Type B pancreatic cell (in vitro differentiated cells): ENCODE data around the gene EYA3. TPM values are rescaled to one million over a fixed set of nuclear protein-coding genes. Genes with fewer than 3 reads are reported as not detected.

ENCODE experiments used
- DNase-seq: peaks from one replicate; pipeline ENCODE4 v3.0.0; 2021; ENCODE audit warnings: mixed read lengths; ENCODE audit not compliant: unreplicated experiment; ENCODE audit errors: extremely low spot score
- H3K27ac Mint-ChIP-seq: 2 replicates; pipeline ENCODE4 v1.8.0; 2021; ENCODE audit warnings: mild to moderate bottlenecking, mixed read lengths
- H3K27me3 Mint-ChIP-seq: 2 replicates; pipeline ENCODE4 v1.8.0; 2021; ENCODE audit warnings: mixed read lengths
- H3K36me3 Mint-ChIP-seq: 2 replicates; pipeline ENCODE4 v1.8.0; 2021; ENCODE audit warnings: mixed read lengths
- H3K4me1 Mint-ChIP-seq: one replicate; pipeline ENCODE4 v1.8.0; 2021; ENCODE audit warnings: mixed read lengths; ENCODE audit not compliant: unreplicated experiment
- H3K4me3 Mint-ChIP-seq: 2 replicates; pipeline ENCODE4 v1.8.0; 2021; ENCODE audit warnings: mild to moderate bottlenecking, mixed read lengths
- H3K9me3 Mint-ChIP-seq: 2 replicates; pipeline ENCODE4 v1.8.0; 2021; ENCODE audit warnings: mixed read lengths
- total RNA-seq: library from RNA; stranded (reverse); gene quantifications from 2 replicates; pipeline ENCODE4 v1.2.1, GENCODE V29; 2021; ENCODE audit warnings: low replicate concordance
- TF ChIP-seq, protein P1 (sequence below): fragments of 200-600 bp; sonication (generic); conservative IDR thresholded peaks from 2 replicates; pipeline ENCODE4 v1.5.0; 2021; ENCODE audit warnings: antibody characterized with exemption, mild to moderate bottlenecking

The EYA3 gene
- total RNA-seq, 1 donor from 2014 or later, result 35.4 TPM

GRCh38 chr1:28066393-28067154 is 21.8 kb downstream of the EYA3 start:
- Mint-ChIP-seq H3K27ac (no peak overlapping the region), H3K9me3 (no peaks in the 10 kb centered on the region), H3K4me3 (no peak overlapping the region), H3K27me3 (no peaks in the 10 kb centered on the region), H3K36me3 (peaks cover 4% of the 10 kb centered on the region), H3K4me1 (peaks cover 4% of the 10 kb centered on the region)
- DNase-seq, result no peak
- TF ChIP-seq, protein P1, sequence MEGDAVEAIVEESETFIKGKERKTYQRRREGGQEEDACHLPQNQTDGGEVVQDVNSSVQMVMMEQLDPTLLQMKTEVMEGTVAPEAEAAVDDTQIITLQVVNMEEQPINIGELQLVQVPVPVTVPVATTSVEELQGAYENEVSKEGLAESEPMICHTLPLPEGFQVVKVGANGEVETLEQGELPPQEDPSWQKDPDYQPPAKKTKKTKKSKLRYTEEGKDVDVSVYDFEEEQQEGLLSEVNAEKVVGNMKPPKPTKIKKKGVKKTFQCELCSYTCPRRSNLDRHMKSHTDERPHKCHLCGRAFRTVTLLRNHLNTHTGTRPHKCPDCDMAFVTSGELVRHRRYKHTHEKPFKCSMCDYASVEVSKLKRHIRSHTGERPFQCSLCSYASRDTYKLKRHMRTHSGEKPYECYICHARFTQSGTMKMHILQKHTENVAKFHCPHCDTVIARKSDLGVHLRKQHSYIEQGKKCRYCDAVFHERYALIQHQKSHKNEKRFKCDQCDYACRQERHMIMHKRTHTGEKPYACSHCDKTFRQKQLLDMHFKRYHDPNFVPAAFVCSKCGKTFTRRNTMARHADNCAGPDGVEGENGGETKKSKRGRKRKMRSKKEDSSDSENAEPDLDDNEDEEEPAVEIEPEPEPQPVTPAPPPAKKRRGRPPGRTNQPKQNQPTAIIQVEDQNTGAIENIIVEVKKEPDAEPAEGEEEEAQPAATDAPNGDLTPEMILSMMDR, result no peak

GRCh38 chr1:28064064-28064463 is 24.3 kb downstream of the EYA3 start:
- H3K4me3 Mint-ChIP-seq, result no peak overlapping the region
- H3K9me3 Mint-ChIP-seq, result no peaks in the 10 kb centered on the region
- no peaks in the 10 kb centered on the region for H3K27me3 Mint-ChIP-seq
- peaks cover 11% of the 10 kb centered on the region for H3K4me1 Mint-ChIP-seq
- H3K27ac Mint-ChIP-seq, result no peak overlapping the region
- H3K36me3 Mint-ChIP-seq, result peaks cover 8% of the 10 kb centered on the region
- DNase-seq, result no peak
- TF ChIP-seq, protein P1, result no peak

GRCh38 chr1:28062806-28063205 is 25.6 kb downstream of the EYA3 start:
- DNase-seq, result no peak
- Mint-ChIP-seq H3K36me3 (peaks cover 8% of the 10 kb centered on the region), H3K27ac (no peak overlapping the region), H3K9me3 (no peaks in the 10 kb centered on the region), H3K4me3 (no peak overlapping the region), H3K27me3 (no peaks in the 10 kb centered on the region), H3K4me1 (peaks cover 24% of the 10 kb centered on the region)
- TF ChIP-seq, protein P1, result no peak

GRCh38 chr1:28058971-28059878 is 29.2 kb downstream of the EYA3 start:
- no peak for DNase-seq
- Mint-ChIP-seq H3K9me3 (no peaks in the 10 kb centered on the region), H3K36me3 (peaks cover 9% of the 10 kb centered on the region), H3K4me1 (peaks cover 32% of the 10 kb centered on the region), H3K27ac (peak overlapping the region; percentile 66), H3K27me3 (no peaks in the 10 kb centered on the region), H3K4me3 (peak overlapping the region; percentile 42)
- TF ChIP-seq, protein P1, result no peak

- TF ChIP-seq, protein P1, result no peak
- H3K4me1 Mint-ChIP-seq, result peaks cover 32% of the 10 kb centered on the region
- H3K27me3 Mint-ChIP-seq, result no peaks in the 10 kb centered on the region
- H3K27ac Mint-ChIP-seq, result peak overlapping the region; percentile 63
- H3K9me3 Mint-ChIP-seq, result no peaks in the 10 kb centered on the region
- no peak for DNase-seq
- peaks cover 9% of the 10 kb centered on the region for H3K36me3 Mint-ChIP-seq
- H3K4me3 Mint-ChIP-seq, result peak overlapping the region; percentile 28
These were observed 30.2 kb downstream of the EYA3 start for GRCh38 chr1:28058168-28058567.
